CD4-positive, alpha-beta T cell treated with Interleukin-15 for 1 hour (primary cell): Measurements from ENCODE around the gene ZDHHC16.
A peak's percentile ranks its signal among the peaks of the same experiment; 100 is the strongest.

Experiments used
- DNase-seq: peaks from one replicate; pipeline ENCODE4 v3.0.0-alpha.2; 2020

ZDHHC16 gene

DNA sequence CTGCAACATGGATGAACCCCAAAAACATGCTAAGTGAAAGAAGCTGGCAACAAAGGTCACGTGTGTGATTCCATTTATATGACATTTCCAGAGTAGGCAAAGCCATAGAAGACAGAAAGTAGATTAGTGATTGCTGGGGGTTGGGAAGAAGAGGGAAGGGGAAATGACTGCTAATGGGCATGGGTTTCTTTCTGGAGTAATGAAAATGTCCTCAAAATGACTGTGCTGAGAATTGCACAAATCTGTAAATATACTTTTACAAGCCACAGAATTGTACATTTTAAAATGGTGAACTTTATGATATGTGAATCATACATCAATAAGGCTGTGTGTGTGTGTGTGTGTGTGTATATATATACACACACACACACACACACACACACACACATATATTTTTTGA, 36.4 kb downstream of the ZDHHC16 start:
- no peak for DNase-seq

DNA sequence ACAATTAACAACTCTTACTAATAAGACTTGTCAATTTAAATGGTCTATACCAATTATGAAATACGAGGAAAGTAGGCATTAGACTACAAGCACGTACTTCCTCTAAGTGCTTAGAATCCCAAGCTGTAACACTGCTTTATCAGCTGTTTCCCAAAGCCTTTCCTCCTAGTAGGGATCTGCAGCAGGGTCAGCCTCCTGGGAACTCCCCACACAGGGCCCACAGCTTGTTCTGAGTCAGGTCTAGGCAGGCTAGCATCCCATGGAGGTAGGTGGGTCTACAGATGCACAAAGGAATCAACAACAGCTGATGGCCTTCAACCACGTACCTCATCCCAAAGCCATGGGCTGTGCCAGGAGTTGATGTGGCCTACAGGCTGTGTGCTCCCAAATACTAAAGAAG, 37.5 kb downstream of the ZDHHC16 start:
- no peak for DNase-seq

DNA sequence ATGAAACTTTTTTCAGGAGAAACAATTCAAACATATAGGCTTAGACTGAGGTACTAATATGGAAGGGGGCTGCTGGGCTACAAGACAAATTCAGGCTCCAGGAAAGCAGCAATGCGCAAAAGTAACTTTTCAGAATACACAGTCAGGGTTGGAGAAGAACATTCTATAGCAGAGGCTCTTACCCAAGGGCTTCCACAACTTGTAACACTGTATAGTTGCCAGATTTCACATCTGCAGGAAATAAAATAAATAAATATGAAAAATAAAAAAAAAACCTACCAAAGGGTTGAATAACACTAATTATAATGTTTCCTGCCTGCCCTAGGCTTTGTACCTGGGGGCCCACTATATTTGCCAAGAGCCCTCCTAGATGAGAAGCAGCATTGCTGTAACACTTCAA, 37.9 kb downstream of the ZDHHC16 start:
- no peak for DNase-seq

DNA sequence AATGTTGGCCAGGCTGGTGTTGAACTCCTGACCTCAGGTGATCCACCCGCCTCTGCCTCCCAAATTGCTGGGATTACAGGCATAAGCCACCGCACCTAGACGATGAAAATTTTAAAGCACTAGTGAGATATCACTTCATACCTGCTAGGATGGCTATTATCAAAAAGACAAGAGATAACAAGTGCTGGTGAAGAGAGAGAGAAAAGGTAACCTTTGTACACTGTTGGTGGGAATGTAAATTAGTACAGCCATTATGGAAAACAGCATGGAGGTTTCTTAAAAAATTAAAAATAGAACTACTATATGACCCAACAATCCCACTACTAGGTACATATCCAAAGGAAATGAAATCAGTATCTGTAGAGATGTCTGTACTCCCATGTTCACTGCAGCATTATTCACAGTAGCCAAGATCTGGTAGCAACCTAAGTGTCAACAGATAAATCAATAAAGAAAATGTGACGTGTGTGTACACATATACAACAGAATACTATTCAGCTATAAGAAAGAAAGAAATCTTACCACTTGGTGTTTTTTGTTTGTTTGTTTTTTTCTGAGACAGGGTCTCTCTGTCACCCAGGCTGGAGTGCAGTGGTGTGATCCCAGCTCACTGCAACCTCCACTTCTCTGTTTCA, 39.8 kb downstream of the ZDHHC16 start:
- no peak for DNase-seq

DNA sequence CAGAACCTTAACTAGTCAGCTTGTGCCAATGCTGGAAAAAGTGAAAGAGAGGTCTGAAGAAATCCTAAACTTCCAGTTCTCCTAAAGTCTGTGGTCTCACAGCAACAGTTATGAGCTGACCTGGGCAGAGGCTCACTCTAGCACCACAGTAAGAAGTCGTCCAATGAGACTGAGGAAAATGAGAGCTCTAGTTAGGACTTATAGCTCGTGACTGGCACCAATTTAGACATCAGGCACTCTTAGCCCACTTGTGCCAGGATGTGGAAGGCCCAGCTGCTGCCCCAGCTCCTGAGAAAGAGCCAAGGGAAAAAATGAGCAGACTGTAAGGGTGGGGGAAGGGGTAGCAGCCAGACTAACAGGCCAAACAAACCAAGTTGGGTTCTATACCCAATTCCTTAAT, 44.6 kb downstream of the ZDHHC16 start:
- DNase-seq = no peak

DNA sequence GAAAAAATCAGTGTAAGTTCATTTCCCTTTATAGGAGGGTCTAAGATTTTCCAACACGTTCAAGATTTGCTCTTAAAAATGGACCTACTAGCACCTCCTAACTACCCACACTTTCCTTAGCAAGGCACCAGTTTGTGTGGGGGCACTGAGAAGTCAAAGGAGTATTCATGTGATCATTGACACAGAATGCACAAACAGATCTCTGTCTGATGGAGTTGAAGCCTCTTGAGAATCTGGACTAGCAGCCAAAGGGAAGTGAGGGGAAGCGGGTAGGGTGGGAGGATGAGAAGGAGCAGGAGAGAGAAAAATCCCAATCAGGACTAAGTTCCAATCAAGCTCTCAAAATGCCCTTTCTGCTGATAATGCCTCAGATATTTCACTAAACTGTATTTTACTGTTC, 48.2 kb downstream of the ZDHHC16 start:
- no peak for DNase-seq

DNA sequence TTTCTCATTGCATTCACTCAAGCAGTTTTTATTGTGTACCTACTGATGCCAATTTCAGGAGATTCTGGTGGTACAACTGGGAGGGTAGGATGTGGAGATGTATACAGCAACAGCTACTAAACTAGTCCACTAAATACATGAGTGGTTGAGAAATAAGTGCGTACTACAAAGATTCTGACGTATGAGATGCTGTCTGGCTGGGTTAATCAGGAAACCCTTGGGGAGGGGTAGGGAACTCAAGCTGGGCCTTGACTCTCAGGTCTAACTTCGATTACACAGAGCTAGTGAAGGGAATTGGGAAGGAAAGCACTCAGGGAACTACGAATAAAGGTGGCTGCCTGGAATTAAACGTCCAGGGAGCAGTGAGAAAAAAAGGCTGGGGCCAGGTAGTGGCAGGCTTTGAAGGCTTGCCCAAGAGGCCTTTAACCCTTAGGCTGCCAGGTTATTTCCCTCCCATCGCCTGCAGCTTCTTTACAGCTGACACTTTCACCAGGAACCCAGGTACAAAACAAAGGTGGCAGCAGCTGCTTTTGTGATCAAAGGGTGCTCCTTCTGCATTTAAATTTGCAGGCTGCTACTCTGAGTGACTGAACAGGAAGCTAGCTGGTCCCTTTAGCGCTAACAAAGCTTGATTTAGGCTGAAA, 49.0 kb downstream of the ZDHHC16 start:
- no peak for DNase-seq

DNA sequence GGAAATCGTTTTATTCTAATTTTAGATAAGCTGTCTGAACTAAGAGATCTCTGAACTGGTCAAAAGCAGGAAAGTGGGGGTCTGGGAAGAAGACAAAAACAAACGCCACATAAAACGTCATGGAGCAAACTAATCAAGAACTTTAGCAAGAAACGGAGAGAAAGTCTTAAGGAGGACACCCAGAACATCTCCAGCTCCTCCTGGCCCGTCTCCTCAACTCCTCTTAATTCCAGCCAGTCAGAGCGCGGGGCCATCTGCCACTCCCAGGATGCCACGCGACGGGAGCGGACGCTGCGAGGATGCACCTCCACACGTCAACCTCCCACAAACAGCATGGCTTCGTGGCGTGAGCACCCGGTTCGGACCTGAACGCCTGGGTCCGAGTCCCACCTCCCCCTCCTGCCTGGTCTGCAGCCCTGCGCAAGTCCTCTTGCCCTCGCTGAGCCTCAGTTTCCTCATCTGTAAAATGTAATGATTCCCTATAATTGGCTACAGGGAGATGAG, 51.6 kb downstream of the ZDHHC16 start:
- DNase-seq = peak; percentile 60

DNA sequence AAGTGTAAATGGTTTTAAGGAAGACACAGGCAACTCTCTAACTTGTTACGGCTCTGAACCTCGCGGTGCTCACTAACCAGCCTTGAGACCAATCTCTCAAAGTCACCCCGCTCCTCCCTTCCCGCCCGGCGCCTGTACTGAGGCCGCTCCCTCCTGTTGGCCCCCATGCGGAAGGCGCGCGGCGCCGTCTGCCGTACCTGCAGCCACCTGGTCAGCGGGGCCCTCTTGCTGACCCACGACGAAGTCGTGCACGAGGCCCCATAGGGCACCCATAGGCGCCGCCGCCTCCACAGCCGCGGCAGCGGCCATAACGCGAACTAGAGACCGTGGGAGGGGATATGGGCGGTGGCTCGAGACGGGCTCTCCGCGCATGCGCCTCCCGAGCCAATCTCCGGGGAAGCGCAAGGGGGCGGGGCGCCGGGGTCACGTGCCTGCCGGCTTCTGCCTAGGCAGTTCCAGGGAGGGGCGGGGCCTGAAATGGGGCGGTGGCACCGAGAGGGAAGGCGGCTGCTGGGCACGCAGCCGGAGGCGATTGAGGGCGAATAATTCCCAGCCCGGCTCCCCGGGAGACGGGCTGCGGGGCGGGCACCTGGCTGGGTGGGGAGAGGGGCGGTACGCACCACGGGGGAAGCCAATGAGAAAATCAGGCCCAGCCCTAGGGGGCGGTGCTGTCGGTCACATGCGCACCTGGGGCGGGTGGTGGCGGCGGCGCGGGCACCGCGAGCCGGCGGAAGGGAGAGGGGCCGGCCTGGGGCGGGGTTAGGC, 52.3 kb downstream of the ZDHHC16 start, which contains the start of gene MMS19:
MMS19 (minus strand) TSS at position 347 of the 765 bp plus-strand sequence; CDS start at position 309, 38 bp downstream.
- DNase-seq = peak; percentile 98

DNA sequence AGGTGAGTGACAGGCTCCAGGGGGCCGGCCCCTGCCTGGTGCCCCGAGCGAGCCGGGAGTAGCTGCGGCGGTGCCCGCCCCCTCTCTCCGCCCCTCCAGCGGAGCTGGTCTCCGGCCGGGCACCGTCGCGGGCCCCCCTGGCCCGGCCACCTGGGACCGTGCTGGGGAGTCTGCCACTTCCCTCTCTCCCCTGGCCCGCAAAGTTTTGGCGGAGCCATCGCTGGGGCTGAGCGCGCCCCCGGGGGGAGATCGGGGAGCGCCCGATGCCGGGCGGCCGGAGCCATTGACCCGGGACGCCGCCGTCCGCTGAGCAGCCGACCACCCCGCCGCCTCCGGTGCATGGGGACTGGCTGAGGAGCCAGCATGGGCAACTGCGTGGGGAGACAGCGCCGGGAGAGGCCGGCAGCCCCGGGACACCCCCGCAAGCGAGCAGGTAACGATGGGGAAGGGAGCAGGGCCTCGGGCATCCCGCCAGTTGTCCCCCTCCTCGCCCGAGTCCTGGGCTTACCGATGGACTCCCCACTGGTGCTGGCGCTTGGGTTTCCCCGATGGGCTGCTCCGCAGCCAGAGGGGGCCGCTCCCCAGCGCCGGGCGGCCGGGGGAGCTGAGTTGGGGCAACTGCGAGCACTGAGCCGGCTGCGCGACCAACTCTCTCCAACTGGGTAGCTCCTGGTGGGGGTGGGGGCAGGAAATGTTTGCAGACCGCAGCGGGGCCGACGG, 53.0 kb downstream of the ZDHHC16 start, which contains the start of gene UBTD1:
UBTD1 (plus strand) TSS at position 84 of the 720 bp plus-strand sequence; CDS start at position 364, 280 bp downstream.
- peak; percentile 20 for DNase-seq

DNA sequence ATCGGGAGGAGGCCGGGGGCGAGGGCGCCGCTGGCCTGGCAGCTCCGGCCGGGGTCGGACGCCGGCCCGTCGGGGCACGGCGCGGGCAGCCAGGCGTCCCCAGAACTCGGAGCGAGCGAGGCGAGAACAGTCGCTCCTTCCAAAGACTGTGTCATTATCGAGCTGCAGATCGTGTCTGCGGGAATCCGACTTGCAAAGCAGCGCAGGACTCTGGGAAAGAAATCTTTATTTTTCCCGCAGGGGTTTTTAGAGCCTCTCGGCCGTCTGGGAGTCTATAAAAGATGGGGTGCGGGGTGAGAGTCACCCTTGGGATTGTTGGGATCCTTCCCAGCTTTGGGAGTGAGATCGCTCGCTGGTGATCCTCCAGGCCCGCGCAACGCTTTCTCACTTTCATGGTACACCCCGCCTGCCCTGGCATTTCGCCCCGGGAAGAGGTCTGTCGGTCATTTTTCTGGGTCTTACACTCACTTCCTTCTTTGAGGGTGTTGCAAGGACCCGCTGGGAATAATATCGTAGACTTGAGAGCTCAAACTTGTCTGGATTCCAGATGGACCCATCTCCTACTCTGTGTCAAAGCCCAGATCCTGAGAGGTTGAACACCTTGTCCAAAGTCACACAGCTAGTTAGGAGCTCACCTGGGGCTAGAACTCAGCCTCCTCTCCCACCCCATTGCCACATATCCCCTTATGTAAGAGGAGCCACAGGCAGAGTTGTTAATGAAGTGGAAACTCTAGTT, 53.8 kb downstream of the ZDHHC16 start:
- DNase-seq = no peak

DNA sequence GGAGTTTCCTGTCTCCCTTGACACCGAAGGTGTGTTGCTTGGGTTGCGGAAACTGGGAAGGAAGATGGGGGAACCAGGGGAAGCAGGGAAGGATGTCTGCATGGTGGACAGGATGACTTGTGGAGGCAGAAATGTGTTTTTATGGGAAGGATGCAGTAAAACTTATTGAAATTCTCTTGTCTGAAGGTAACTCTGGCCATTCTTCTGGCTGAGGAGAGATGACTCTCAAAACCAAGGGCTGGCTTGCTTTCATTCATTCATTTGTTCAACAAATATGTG, 54.3 kb downstream of the ZDHHC16 start:
- no peak for DNase-seq

DNA sequence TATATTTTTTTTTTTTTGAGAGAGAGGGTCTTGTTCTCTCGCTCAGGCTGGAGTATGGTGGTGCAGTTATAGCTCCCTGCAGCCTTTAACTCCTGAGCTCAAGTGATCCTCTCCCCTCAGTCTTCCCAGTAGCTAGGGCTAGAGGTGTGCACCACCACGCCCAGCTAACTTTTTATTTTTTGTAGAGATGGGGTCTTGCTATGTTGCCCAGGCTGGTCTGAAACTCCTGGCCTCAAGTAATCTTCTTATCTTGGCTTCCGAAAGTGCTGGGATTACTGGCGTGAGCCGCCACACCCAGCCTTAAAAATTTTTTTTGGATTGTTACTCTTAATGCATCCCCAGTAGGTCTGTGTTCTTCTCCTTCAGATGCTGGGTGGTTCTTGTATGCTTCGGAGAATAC, 56.9 kb downstream of the ZDHHC16 start:
- DNase-seq = no peak

DNA sequence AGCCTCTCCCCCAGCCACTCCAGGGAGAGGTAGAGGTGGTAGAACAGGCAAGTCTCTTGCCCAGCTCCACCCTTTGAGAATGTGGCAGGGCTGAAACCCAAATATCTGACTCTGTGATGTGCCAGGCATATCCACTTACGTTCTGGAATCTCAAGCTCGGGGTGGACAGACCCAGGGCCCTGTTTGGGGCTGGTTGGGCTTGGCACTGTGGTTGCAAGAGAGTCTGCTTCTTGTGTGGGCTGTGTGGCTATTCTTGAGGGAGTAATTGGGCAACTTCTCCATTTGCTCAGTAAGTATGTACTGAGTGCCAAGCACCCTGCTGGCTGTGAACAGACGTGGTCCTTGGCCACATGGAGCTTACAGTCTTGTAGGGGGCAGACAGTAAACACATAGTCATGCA, 57.4 kb downstream of the ZDHHC16 start:
- DNase-seq = no peak

DNA sequence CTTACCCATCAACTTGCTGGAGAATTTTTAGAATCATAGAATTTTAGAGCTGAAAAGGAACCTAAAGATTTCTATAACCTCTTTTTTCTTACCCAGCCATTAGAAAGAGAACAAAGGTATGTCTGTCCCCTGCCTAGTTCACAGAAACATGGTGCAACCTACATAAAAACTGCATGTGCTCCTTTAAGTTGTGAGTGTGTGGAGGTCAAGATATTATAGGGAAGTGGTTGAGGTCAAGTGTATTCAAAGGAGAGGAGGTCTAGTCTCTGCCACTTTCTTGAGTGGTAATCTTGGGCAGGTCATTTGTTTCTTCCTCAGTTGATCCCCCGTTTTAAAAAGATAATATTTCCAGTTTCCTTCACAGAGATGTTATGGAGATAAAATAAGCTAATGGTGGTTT, 59.2 kb downstream of the ZDHHC16 start:
- no peak for DNase-seq

DNA sequence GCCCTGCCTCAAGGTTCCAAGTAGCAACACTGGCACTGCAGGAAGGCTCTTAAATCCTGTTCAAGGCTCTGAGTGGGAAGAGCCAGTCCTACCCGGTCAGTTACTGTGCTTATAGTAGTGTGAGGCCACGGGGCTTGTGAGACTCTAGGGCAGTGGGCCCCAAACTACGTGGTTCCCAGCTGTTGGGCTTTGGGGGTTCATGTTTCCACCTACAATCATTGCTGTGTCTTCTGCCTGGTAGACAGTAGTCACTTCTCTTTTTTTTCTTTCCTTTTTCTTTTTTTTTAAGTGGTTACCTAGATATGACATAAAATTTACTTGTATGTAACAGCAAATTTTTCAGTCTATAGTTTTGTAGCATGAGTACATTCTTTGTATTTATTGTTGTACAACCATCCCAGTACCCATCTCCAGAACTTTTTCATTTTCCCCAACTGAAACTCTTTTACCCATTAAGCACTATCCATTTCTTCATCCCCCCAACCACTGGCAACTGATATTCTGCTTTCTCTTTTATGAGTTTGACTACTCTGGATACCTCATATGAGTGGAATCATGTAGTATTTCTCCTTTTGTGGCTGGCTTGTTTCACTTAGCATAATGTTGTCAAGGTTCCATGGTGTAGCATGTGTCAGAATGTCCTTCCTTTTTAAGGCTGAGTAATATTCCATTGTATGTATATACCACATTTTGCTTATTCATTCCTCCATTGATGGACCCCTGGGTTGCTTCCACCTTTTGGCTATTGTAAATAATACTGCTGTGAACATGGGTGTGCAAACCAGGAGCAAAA, 60.4 kb downstream of the ZDHHC16 start:
- no peak for DNase-seq
